NCI-H2171 treated with DMSO at 0.1 percent for 48 hours (cell line): Measurements from ENCODE around the gene SLC24A3.
A peak's percentile ranks its signal among the peaks of the same experiment; 100 is the strongest.

Source experiments
- DNase-seq: peaks from one replicate; lab custom pipeline; 2025; lab: John Stamatoyannopoulos, UW

Gene SLC24A3

DNA sequence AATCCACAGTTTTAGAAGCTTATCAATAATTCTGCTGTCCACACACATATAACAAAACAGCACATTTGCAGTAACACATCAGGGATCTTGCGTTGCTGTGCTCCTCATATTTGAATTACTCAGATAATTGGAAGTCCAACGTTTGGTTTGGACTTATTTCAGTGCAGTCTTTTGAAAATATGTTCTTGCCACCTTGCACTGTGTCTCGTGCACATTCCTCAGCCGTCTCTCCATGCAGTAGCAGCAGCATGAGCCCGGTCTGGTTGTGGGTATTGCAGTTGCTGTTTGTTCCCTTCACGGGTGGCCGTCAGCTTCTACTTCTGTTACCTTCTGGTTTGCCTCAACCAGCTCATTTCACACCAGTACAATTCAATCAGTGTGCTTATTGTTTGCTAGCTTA lies 215.5 kb downstream of the SLC24A3 start:
- no peak for DNase-seq

- no peak for DNase-seq
Observed at GRCh38 chr20:19428324-19428723, 215.9 kb downstream of the SLC24A3 start.

GRCh38 chr20:19429538-19429937 lies 217.1 kb downstream of the SLC24A3 start:
- no peak for DNase-seq

DNA sequence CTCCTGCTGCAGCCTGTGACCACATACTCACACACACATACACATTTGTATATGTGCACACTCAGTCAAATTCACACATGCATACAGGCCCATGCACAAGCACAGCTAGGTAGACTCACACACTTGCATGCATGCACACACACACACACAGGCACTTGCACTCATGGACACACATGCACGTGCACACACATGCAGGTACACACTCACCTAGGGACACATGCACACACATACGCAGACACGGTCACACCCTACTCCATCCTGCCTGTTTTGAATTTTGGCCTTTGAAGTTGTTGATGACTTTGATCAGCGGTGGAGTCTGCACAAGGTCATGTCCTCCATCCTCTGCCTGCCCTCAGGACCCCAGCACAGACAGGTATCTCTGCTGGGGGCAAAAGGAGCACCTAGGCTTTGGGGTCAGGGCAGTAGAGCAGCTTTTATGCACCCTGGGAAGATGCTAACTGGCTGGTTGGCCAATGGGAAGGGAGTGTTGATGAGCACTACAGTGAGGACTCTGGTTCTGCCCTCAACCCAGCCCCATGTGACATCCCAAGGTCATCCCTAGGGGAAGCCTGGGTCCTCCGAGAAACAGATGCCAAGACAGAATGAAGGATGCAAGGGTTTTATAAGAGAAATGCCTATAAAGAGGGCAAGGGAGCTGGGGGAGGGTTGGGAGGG lies 218.3 kb downstream of the SLC24A3 start:
- no peak for DNase-seq

DNA sequence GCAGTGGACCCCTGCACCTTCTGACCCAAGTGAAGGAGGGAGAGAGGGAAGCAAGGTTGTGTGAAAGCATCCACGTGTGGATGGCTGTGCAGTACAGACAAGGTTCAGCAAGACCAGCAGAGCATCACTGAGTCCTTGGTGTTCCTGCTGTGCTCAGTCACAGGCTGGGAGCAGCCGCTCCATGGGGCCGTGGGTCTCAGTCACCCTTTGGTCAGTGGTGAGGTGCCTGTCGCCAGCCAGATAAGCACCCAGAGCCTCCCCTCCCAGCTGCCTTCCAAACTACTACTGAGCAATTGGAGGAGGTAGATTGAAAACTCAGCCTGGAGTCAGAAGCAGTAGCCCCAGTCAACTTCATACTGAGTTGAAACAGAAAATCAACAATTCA lies 218.9 kb downstream of the SLC24A3 start:
- DNase-seq, result no peak

DNA sequence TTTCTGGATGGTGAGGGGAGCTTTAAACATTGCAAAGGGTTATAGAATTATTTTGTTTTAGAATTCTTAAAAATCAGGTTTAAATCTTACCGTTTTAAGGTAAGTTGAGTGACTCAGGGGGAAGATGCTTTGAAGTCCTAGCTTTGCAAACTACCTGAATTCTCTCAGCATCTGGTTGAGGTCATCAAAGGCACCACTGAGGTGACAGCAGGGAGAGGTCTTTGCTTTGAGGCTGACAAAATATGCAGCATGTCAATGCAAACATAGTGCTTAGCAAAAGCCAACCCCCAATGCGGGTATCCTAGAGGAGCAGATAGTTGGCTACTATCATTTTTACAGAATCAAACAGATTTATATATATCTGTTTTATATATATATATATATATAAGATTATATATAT lies 219.5 kb downstream of the SLC24A3 start:
- no peak for DNase-seq

GRCh38 chr20:19433371-19434350 lies 221.2 kb downstream of the SLC24A3 start:
- no peak for DNase-seq

DNA sequence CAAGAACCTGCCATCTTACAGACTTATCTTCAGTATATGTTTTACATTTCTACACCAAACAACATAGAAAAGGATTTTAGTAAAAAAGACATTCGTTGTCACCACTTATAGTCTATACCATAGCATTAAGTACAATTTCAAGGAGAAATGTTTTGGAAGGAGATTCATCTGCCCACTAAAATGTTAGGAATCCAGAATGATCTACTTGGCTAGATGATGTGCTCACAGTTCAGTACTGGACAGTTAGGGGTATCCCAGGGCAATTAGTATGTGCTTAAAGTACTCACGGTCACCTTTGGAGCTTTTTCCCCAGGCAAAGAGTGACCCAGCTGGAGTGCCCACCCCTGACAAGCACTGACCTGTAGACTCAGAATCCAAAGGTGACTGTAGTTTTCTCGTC lies 222.9 kb downstream of the SLC24A3 start:
- no peak for DNase-seq

- DNase-seq, result no peak
Observed at GRCh38 chr20:19435821-19436220, 223.4 kb downstream of the SLC24A3 start.

- no peak for DNase-seq
Observed at GRCh38 chr20:19438488-19438887, 226.0 kb downstream of the SLC24A3 start.

DNA sequence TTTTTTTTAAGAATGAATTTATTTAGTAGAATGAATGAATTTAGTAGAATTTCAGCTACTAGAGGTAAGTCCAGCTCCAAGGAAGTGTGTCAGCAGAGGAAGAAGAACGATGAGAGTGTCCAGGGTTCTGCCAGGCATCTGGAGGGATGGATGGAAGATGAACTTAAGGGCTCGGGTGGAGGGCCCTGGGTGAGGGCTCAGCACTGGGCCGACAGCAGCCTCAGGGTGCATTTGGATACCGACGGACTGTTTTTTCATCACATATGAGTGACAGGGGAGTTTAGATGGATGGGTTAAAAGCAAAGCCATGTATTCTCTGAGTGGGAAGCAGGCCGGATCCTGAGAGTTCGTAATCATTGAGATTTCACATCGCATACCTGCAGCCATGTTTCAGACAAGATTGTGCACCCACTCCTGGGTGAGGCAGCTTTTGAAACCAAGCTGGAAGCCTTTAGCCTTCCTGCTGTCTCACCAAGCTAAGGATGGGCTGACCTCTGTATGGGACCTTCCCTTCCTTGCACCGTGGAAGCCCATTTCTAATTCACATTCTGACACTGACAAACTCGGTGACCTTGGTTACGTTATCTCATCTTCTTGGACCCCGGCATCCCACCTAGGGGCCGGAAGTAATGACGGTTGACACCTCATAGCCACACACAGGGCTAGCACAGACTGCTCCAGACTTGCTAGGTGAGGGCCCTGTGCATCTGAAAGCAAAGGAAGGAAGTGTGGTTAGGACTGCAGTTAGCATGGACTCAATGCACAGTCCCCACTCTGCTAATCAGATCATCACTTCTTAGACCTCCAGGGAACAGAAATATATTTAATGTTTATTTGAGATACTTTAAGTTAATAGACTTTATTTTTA lies 228.5 kb downstream of the SLC24A3 start:
- no peak for DNase-seq

- no peak for DNase-seq
Observed at GRCh38 chr20:19446246-19446645, 233.8 kb downstream of the SLC24A3 start.

DNA sequence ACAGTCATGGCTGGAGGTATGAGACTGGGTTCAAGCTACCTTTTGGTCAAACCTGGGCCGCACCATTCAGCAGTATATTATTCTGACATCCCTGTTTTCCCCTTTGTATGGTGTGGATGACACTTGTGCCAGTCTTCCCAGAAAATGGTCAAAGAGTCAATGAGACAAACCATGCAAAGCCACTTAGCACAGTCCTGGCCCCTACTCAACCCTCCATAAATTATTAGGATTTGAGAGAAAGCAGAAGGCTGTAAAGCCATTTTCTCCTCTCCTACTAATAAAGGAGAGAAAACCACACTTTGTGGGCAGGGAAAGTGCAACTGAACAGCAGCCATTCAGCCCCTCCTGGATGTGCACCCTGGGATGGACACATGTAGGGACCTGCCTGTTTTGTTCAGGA lies 236.2 kb downstream of the SLC24A3 start:
- no peak for DNase-seq

DNA sequence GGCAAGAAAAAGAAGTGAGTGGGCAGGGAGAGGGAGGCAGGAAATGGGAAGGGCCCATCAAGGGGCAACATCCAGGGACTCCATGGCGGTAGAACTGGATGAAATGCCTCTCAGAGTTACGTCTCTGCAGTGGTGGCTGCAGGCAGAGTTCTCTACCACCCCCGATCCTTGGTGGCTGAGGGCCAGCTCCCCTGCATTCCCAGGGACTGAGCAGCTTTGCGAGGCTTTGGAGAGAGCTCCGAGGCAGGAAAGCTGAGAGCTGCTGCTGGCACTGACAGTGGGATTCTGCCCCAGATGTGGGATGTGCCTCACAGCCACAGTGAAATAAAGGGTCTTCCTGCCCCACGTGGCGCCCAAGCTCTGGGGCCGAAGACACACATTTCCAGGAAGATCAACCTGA lies 236.6 kb downstream of the SLC24A3 start:
- no peak for DNase-seq

GRCh38 chr20:19451231-19451922 lies 238.9 kb downstream of the SLC24A3 start:
- DNase-seq, result no peak

DNA sequence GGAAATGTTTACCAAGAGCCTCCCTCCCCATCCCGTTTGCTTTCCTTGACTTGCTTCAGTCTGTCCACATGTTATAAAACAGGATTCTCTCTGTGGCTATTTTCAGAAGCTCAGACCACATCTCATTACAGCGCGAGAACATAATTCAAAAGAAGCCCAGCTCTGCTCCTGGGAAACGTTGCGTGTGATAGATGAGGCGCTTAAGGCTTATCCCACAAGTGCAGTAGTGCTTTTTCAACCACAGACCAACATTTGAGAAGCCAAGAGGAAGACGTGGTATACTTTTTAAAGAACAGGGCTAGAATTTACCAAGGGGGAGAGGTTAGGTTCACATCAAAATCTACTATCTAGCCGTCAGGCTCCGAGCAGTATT lies 239.5 kb downstream of the SLC24A3 start:
- no peak for DNase-seq

- DNase-seq, result no peak
Observed at GRCh38 chr20:19453410-19453809, 241.0 kb downstream of the SLC24A3 start.

DNA sequence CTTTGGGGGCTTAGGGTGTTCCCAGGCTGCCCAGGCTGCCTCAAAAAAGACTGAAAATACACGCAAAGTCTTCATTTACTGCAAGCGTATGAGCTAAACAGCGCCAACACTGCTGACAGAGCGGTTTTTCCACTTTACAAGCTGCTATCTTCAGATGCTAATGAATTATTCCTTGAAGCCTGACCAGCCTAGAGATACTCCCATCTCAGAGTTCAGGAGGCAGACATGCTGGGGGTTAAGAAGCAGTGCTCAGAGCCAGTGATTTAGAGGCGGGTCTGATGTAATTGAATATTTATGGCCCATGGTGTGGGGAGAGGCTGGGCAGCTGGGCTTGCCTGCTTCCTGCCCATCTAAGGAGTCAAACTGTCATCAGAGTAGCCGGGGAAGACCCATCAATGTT lies 241.4 kb downstream of the SLC24A3 start:
- DNase-seq, result no peak

DNA sequence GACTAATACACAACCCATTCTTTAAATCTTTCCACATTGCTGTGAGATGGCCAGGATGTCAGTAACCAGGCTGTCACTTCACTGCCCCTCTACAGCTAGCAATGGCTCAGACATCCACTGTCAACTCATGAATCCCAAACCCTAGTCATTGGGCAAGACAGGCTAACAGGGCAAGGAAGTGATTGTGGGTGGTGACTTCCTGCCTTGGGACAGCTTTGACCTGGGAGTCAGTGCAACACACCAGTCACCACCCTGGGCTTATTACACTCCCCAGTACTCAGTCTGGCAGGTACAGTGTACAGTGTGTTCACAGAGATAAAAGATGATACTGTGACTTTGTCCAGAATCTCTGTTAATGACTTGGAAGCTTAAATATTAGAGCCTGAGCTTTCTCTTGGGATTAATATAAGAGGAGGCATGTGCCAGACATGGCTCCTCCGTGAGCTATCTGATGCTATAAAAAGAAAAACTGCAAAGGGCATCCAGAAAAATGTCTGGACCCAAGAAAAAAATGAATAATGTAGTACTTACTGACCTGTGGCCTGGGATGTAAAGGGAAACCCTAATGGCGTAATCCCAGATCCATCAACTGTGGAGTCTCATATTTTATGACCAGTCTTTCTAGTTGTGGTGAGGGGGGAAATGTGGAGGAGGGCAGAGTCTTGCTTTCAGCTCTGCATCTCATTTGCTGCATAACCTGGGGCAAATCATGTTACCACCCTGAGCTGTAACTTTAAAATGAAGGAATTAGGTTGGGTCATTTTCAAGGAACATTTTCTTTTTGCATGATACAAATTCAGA lies 244.4 kb downstream of the SLC24A3 start:
- no peak for DNase-seq

DNA sequence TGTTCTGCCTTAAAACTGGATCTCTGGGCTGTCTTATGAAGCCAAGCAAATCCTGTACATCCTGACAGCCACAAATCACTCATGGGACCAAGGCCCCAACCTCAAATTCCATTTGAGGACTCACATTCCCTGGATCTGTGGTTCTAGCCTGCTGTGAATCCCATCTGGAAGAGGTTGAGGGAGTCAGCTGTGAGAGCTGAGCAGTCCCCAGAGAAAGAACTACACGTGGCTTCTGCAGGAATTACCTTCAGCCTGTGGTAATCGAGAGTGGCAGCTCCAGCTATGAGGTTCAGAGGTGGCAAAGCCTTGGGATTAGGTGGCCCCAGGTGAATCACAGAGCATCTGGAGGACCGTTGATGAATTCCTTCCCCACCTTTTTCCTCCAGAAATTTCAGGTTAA lies 245.2 kb downstream of the SLC24A3 start:
- peak; percentile 56 for DNase-seq

GRCh38 chr20:19460386-19460785 lies 247.9 kb downstream of the SLC24A3 start:
- DNase-seq, result no peak
